Measurements from ENCODE around the gene NEAT1. TPM values are rescaled to one million over a fixed set of nuclear protein-coding genes. Genes with fewer than 3 reads are reported as not detected.
A peak's percentile ranks its signal among the peaks of the same experiment; 100 is the strongest.

Gene NEAT1
- total and polyA plus RNA-seq, 9 of the 15 experiments (the other 6 are each of a cell fraction or from before 2014, with no cell fraction given): 20.1 to 389 (median 62.8) TPM

DNA sequence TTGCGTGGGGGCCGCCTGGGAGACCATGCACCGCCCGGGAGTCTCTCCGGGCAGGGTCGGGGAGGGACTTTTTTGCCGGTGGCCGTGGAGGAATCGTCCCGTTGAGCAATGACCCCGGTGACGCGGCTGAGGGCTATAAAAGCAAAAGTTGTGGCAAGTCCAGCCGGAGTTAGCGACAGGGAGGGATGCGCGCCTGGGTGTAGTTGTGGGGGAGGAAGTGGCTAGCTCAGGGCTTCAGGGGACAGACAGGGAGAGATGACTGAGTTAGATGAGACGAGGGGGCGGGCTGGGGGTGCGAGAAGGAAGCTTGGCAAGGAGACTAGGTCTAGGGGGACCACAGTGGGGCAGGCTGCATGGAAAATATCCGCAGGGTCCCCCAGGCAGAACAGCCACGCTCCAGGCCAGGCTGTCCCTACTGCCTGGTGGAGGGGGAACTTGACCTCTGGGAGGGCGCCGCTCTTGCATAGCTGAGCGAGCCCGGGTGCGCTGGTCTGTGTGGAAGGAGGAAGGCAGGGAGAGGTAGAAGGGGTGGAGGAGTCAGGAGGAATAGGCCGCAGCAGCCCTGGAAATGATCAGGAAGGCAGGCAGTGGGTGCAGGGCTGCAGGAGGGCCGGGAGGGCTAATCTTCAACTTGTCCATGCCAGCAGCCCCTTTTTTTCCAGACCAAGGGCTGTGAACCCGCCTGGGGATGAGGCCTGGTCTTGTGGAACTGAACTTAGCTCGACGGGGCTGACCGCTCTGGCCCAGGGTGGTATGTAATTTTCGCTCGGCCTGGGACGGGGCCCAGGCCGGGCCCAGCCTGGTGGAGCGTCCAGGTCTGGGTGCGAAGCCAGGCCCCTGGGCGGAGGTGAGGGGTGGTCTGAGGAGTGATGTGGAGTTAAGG lies at the start of gene NEAT1 (continued):
- TF ChIP-seq, protein P1, sequence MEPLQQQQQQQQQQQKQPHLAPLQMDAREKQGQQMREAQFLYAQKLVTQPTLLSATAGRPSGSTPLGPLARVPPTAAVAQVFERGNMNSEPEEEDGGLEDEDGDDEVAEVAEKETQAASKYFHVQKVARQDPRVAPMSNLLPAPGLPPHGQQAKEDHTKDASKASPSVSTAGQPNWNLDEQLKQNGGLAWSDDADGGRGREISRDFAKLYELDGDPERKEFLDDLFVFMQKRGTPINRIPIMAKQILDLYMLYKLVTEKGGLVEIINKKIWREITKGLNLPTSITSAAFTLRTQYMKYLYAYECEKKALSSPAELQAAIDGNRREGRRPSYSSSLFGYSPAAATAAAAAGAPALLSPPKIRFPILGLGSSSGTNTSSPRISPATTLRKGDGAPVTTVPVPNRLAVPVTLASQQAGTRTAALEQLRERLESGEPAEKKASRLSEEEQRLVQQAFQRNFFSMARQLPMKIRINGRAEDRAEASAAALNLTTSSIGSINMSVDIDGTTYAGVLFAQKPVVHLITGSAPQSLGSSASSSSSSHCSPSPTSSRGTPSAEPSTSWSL (CRISPR knock-in tag; IDR thresholded peaks at IDR 0.05; ENCODE audit: borderline replicate concordance): peak; percentile 92
- TF ChIP-seq ZNF274 (IDR thresholded peaks at IDR 0.05; ENCODE audit: borderline replicate concordance, low read depth, low read length): no peak
- peak; percentile 88 for TF ChIP-seq CREM (IDR thresholded peaks at IDR 0.05; ENCODE audit: low read depth)
- TF ChIP-seq, protein P2, sequence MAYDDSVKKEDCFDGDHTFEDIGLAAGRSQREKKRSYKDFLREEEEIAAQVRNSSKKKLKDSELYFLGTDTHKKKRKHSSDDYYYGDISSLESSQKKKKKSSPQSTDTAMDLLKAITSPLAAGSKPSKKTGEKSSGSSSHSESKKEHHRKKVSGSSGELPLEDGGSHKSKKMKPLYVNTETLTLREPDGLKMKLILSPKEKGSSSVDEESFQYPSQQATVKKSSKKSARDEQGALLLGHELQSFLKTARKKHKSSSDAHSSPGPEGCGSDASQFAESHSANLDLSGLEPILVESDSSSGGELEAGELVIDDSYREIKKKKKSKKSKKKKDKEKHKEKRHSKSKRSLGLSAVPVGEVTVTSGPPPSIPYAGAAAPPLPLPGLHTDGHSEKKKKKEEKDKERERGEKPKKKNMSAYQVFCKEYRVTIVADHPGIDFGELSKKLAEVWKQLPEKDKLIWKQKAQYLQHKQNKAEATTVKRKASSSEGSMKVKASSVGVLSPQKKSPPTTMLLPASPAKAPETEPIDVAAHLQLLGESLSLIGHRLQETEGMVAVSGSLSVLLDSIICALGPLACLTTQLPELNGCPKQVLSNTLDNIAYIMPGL (CRISPR knock-in tag; IDR thresholded peaks at IDR 0.05): peak; percentile 88; the same call in 1 of the 2 replicates
- TF ChIP-seq DNMT1 (IDR thresholded peaks at IDR 0.05): no peak; the same call in 1 of the 2 replicates
- TF ChIP-seq HLTF (IDR thresholded peaks at IDR 0.05): peak; percentile 93
- no peak; the same call in 1 of the 2 replicates for TF ChIP-seq CXXC5 (CRISPR knock-in tag; IDR thresholded peaks at IDR 0.05)
- TF ChIP-seq ARHGAP35 (IDR thresholded peaks at IDR 0.05; ENCODE audit: partially characterized antibody): peak; percentile 91
- TF ChIP-seq ASH1L (IDR thresholded peaks at IDR 0.05; ENCODE audit: borderline replicate concordance, low read depth, partially characterized antibody): no peak
- peak; percentile 0 for TF ChIP-seq BACH1 (tag; IDR thresholded peaks at IDR 0.05)
- peak; percentile 77 for TF ChIP-seq ZNF431 (CRISPR knock-in tag; IDR thresholded peaks at IDR 0.05)
- TF ChIP-seq RBM14 (IDR thresholded peaks at IDR 0.05; ENCODE audit: borderline replicate concordance, insufficient read depth, low read depth, low read length): peak; percentile 99; the same call in 1 of the 2 replicates
- peak; percentile 35; the same call in 1 of the 2 replicates for TF ChIP-seq EHMT2 (IDR thresholded peaks at IDR 0.05)
- no peak for TF ChIP-seq GATAD2B (IDR thresholded peaks at IDR 0.05; ENCODE audit: borderline replicate concordance)
- peak; percentile 89 for TF ChIP-seq NFIC (IDR thresholded peaks at IDR 0.05)
- peak; percentile 100 for TF ChIP-seq NR2F6 (CRISPR knock-in tag; IDR thresholded peaks at IDR 0.05)
- TF ChIP-seq, protein P3, sequence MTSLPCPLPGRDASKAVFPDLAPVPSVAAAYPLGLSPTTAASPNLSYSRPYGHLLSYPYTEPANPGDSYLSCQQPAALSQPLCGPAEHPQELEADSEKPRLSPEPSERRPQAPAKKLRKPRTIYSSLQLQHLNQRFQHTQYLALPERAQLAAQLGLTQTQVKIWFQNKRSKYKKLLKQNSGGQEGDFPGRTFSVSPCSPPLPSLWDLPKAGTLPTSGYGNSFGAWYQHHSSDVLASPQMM (CRISPR knock-in tag; IDR thresholded peaks at IDR 0.05): peak; percentile 99
- TF ChIP-seq CHD2 (IDR thresholded peaks at IDR 0.05; ENCODE audit: low read depth, low read length): peak; percentile 89
- no peak for TF ChIP-seq SLC30A9 (CRISPR knock-in tag; IDR thresholded peaks at IDR 0.05)
- peak; percentile 96 for TF ChIP-seq PTBP1 (IDR thresholded peaks at IDR 0.05; ENCODE audit: low read depth, low read length)
- TF ChIP-seq CBX1 (IDR thresholded peaks at IDR 0.05; ENCODE audit: low read depth): peak; percentile 99
- peak; percentile 99 for TF ChIP-seq RHOXF2B (CRISPR knock-in tag; conservative IDR thresholded peaks at IDR 0.05)
- TF ChIP-seq, protein P4, sequence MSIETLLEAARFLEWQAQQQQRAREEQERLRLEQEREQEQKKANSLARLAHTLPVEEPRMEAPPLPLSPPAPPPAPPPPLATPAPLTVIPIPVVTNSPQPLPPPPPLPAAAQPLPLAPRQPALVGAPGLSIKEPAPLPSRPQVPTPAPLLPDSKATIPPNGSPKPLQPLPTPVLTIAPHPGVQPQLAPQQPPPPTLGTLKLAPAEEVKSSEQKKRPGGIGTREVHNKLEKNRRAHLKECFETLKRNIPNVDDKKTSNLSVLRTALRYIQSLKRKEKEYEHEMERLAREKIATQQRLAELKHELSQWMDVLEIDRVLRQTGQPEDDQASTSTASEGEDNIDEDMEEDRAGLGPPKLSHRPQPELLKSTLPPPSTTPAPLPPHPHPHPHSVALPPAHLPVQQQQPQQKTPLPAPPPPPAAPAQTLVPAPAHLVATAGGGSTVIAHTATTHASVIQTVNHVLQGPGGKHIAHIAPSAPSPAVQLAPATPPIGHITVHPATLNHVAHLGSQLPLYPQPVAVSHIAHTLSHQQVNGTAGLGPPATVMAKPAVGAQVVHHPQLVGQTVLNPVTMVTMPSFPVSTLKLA (conservative IDR thresholded peaks at IDR 0.05): no peak
- TF ChIP-seq MAFK (IDR thresholded peaks at IDR 0.05; ENCODE audit: low read length): peak; percentile 71

Data from K562 (cell line).